Heart left ventricle (tissue), 16 donors: ENCODE results near the gene PSMD9. TPM values are rescaled to one million over a fixed set of nuclear protein-coding genes. Genes with fewer than 3 reads are reported as not detected.

ENCODE experiments used
- ATAC-seq, 4 donors: fragments of 200-7000 bp; cut with Tn5 transposase; one replicate each; pipeline ENCODE4 v1.9.1; 2020 to 2022; ENCODE audit warnings: moderate library complexity in 4 of 4, mild to moderate bottlenecking in 3 of 4, moderate number of reproducible peaks in 1 of 4
- DNase-seq, 5 donors: peaks; one replicate each; pipeline ENCODE4 v3.0.0-alpha.2; 2020
- H3K27ac ChIP-seq, 12 donors: fragments of 200-600 bp; sonication (generic) in 4 of 12; one replicate each; pipeline versions ENCODE4 v1.5.0 to v1.8.0; 2016 to 2022; ENCODE audit warnings: mild to moderate bottlenecking in 2 of 12
- H3K27me3 ChIP-seq, 9 donors: fragments of 200-600 bp; sonication (generic) in 2 of 9; one replicate each; pipeline versions ENCODE4 v1.5.1 to v1.8.0; 2016 to 2022; ENCODE audit warnings: mild to moderate bottlenecking in 3 of 9
- H3K36me3 ChIP-seq, 9 donors: fragments of 200-600 bp; sonication (generic) in 2 of 9; one replicate each; pipeline versions ENCODE4 v1.5.0 to v1.8.0; 2018 to 2022; ENCODE audit warnings: mild to moderate bottlenecking in 2 of 9
- H3K4me1 ChIP-seq, 12 donors: fragments of 200-600 bp; sonication (generic) in 4 of 12; one replicate each; pipeline versions ENCODE4 v1.5.0 to v1.8.0; 2016 to 2022; ENCODE audit warnings: mild to moderate bottlenecking in 3 of 12
- H3K4me3 ChIP-seq, 12 donors: fragments of 200-600 bp; sonication (generic) in 4 of 12; one replicate each; pipeline versions ENCODE4 v1.5.0 to v1.8.0; 2017 to 2022; ENCODE audit warnings: mild to moderate bottlenecking in 9 of 12, moderate library complexity in 4 of 12
- H3K9me3 ChIP-seq, 12 donors: fragments of 200-600 bp; sonication (generic) in 4 of 12; one replicate each; pipeline versions ENCODE4 v1.5.0 to v1.8.0; 2016 to 2022; ENCODE audit warnings: mild to moderate bottlenecking in 1 of 12
- CTCF ChIP-seq, 12 donors: fragments of 200-600 bp; sonication (generic) in 4 of 12; IDR thresholded peaks; one replicate each; pipeline versions ENCODE4 v1.5.0 to v1.8.0; 2018 to 2022; ENCODE audit warnings: antibody characterized with exemption in 12 of 12, mild to moderate bottlenecking in 5 of 12
- POLR2A ChIP-seq, 2 donors: fragments of 450-650 bp; IDR thresholded peaks; one replicate each; pipeline ENCODE4 v1.6.1; 2017; ENCODE audit warnings: antibody characterized with exemption in 2 of 2, mild to moderate bottlenecking in 2 of 2, moderate library complexity in 2 of 2
- WGBS, 4 donors: extraction: QIAGEN DNeasy Blood & Tissue Kit in 2 of 4; methylation state at CpG; one replicate each; pipeline versions ENCODE4 v1.1.5 to v1.1.7; 2013 to 2018; 5-methylcytosine and 5-hydroxymethylcytosine counted together
- intact Hi-C, 10 donors: fragments of 100-400 bp; cut with DNase I; formaldehyde crosslinking; loops; one replicate each; pipeline versions ENCODE4 v1.11.1 to v1.14.2; 2022
- polyA plus RNA-seq, 2 donors: library from polyadenylated mRNA; stranded (reverse); fragments of 200-250 nt; gene quantifications; one replicate each; pipeline ENCODE4 v1.2.3, GENCODE V29; 2013
- total RNA-seq, 9 donors: library from RNA; depleted of rRNA in 2 of 9; stranded (reverse); fragments of >200 nt in 2 of 9; fragmentation: NEBNext Ultra II Directional in 3 of 9; extraction: Animal tissue kit (Norgen Biotek cat#: 25700) in 3 of 9; gene quantifications; one replicate each; pipeline versions ENCODE4 v1.1.0 to v1.2.4, GENCODE V29; 2016 to 2023
- donor health status: ischemic (EF 13 %, LVEDD 7.1; RV severe dilation, severe dysfunction).
- donor health status: healthy with polysubstance abuse.
- donor health status: DM: no; HTN: yes; CAD: no.
- donor health status: DM: no; HTN: no; CAD: no.
- donor health status: ischemic (EF 25% LVEDD 6.9; RV normal size, moderate dysfunction).
- donor health status: ischemic (EF 25% LVEDD 5.7; RV mildly dilated, moderate dysfunction).
- donor health status: healthy.
- donor health status: DM: yes; HTN: yes; CAD: no.
- donor health status: ischemic (EF 35%, LVEDD 5.7; RV mildly dilated, moderate dysfunction).
- donor health status: nonischemic (EF 11% LVEDD 7.7; RV severe dilation, severe dysfunction).
- donor health status: DM: yes; HTN: yes; CAD: no.
- donor health status: PGD.
- donor health status: ischemic (EF 29% LVEDD 5.4; RV normal size, mild dysfunction).
- donor health status: nonischemic (EF 23%, LVEDD 6.1; RV moderate dilation, normal function).

PSMD9 gene
- total and polyA plus RNA-seq, 11 donors = 24.8 to 133 (median 37.9) TPM

- no peak overlapping the region for H3K27ac ChIP-seq
- H3K4me1 ChIP-seq = no peaks in the 10 kb centered on the region
- TF ChIP-seq POLR2A (IDR thresholded peaks at IDR 0.05) = no peak
- no peak for TF ChIP-seq CTCF (IDR thresholded peaks at IDR 0.05)
- peaks cover 0 to 5% (median 0%) of the 10 kb centered on the region in 12 donors for H3K9me3 ChIP-seq
- 96 to 98% (median 97%) methylated on average over 7 of the region's 7 CpGs for WGBS, 4 donors
- no peaks in the 10 kb centered on the region for H3K27me3 ChIP-seq
- ATAC-seq = no peak
- no peak overlapping the region for H3K4me3 ChIP-seq
- intact Hi-C loops = no loop called here
- no peak for DNase-seq
- H3K36me3 ChIP-seq = no peaks in the 10 kb centered on the region
Measured at GRCh38 chr12:121937654-121938053, 49.1 kb downstream of the PSMD9 start.

DNA sequence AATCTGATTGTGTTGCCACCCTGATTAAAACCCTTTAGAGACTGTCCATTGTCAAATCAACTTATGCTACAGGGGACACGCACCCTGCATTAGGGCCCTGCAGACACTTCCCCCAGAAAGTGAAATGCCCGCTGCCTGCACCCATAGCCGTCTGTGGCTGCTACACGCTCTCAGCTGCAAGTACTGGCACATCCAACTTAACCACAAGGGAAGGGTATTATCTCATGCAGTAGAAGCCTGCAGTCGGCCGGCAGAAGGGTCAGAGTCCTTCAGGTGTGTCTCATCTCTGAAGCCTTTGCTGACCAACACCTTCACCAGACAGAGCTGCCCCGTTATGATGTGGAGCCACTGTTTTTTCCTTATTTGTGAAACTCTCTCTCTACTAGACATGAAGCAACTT, 50.6 kb downstream of the PSMD9 start:
- no peak for ATAC-seq
- TF ChIP-seq POLR2A (IDR thresholded peaks at IDR 0.05) (no peak), CTCF (IDR thresholded peaks at IDR 0.05) (no peak)

DNA sequence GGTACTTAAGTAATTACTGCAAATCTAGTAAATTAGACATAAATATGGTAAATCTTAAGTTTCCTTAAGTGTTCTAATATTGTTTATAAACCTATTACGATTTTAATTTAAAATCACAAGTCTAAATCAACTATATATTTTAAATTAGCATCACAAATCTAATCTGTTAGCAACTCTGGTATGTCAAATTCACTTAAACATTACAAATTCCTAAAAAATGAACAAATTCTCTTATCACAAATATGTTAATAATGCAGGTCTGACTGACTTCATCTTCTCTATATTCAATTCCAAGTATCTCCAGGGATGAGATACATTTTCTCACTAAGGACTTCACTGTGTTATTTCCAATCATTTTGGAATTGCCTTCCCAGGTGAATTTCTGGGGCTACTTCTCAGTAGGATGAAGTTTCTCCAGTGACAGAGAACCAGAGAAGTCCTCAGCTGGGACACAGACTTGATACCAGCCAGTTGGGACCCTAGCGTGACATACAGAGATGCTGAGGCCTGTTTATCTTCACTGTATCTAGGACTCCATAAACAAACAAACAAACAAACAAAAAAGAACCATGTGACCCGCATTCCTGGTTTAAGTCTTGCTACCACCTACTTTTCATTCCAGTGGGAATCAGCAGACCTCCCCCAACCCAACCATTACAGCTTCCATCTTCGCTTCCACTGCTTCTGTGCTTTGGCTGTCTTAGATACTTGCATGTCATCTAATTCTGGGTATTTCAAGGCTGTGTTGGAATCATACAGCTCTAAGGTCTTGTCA, 51.6 kb downstream of the PSMD9 start:
- no peaks in the 10 kb centered on the region for H3K4me1 ChIP-seq
- H3K9me3 ChIP-seq = peaks cover 0 to 5% (median 0%) of the 10 kb centered on the region in 12 donors
- ATAC-seq (no peak), DNase-seq (no peak)
- intact Hi-C loops = no loop called here
- H3K4me3 ChIP-seq = no peak overlapping the region
- H3K27me3 ChIP-seq = no peaks in the 10 kb centered on the region
- H3K36me3 ChIP-seq = no peaks in the 10 kb centered on the region
- WGBS, 4 donors = 77 to 92% (median 85%) methylated on average over 4 of the region's 4 CpGs
- no peak overlapping the region for H3K27ac ChIP-seq
- no peak for TF ChIP-seq POLR2A (IDR thresholded peaks at IDR 0.05)
- no peak for TF ChIP-seq CTCF (IDR thresholded peaks at IDR 0.05)

More for the DNA sequence above, 50.6 kb downstream of the PSMD9 start:
- 60 to 80% (median 79%) methylated on average over 7 of the region's 7 CpGs for WGBS, 4 donors
- no peak for DNase-seq
- Histone ChIP-seq H3K27ac (no peak overlapping the region), H3K4me3 (no peak overlapping the region), H3K27me3 (no peaks in the 10 kb centered on the region), H3K36me3 (no peaks in the 10 kb centered on the region), H3K4me1 (no peaks in the 10 kb centered on the region), H3K9me3 (peaks cover 0 to 5% (median 0%) of the 10 kb centered on the region in 12 donors)
- intact Hi-C loops = no loop called here

DNA sequence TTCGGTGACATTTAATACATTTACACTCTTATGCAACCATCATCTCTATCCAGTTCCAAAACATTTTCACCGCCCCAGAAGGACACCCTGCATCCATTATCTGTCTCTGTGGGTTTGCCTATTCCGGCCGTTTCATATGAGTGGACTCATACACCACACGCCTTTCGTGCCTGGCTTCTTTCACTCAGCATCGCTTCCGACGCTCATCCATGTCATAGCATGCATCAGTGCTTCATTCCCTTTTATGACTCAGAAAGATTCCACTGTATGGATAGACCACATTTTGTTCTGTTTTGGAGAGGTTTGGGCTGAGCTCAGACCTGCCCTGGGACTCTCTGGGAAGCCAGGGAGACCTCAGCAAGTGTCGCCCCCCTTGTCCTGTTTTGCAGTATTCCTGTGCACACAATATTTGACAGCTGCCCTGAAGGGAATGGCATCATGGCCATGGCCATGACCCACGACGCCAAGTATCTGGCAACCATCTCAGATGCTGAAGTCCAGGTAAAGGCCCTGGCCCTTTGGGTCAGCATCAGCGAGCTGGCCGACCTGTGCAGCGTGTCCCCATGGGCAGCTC, 53.6 kb downstream of the PSMD9 start:
- DNase-seq (no peak), ATAC-seq (no peak)
- Histone ChIP-seq H3K9me3 (peaks cover 0 to 1% (median 0%) of the 10 kb centered on the region in 12 donors), H3K4me1 (no peaks in the 10 kb centered on the region), H3K4me3 (no peak overlapping the region), H3K27me3 (no peaks in the 10 kb centered on the region), H3K36me3 (no peaks in the 10 kb centered on the region), H3K27ac (no peak overlapping the region)
- 97 to 98% (median 97%) methylated on average over 15 of the region's 15 CpGs for WGBS, 4 donors
- intact Hi-C loops = no loop called here
- no peak for TF ChIP-seq POLR2A (IDR thresholded peaks at IDR 0.05)
